Mesendoderm (in vitro differentiated cells): ENCODE data around the gene IQCE.

Source experiments
- DNase-seq: peaks from one replicate; pipeline ENCODE4 v3.0.0; 2013
- H2AK5ac ChIP-seq: 2 replicates; pipeline ENCODE4 v1.6.1; 2013; ENCODE audit warnings: low read length, inconsistent platforms
- H2BK120ac ChIP-seq: 2 replicates; pipeline ENCODE4 v1.6.1; 2013; ENCODE audit warnings: low read depth, mild to moderate bottlenecking, low read length, moderate library complexity, mixed read lengths
- H2BK15ac ChIP-seq: replicated peaks from 2 replicates; pipeline ENCODE4 v1.6.1; 2013; ENCODE audit warnings: low read depth, mild to moderate bottlenecking, moderate library complexity
- H2BK5ac ChIP-seq: 2 replicates; pipeline ENCODE4 v1.6.1; 2013; ENCODE audit warnings: low read length, inconsistent platforms
- H3K18ac ChIP-seq: 2 replicates; pipeline ENCODE4 v1.6.1; 2013; ENCODE audit warnings: mild to moderate bottlenecking, low read length, mixed read lengths
- H3K23ac ChIP-seq: one replicate; pipeline ENCODE4 v1.6.1; 2013; ENCODE audit warnings: low read length
- H3K27ac ChIP-seq: 2 replicates; pipeline ENCODE4 v1.5.1; 2013; ENCODE audit warnings: low read depth, mild to moderate bottlenecking, inconsistent platforms, low read length, moderate library complexity
- H3K27me3 ChIP-seq: 2 replicates; pipeline ENCODE4 v1.6.1; 2013; ENCODE audit warnings: low read length, control low read depth, mild to moderate bottlenecking, inconsistent platforms; ENCODE audit not compliant: insufficient read depth, poor library complexity
- H3K36me3 ChIP-seq: 2 replicates; pipeline ENCODE4 v1.6.1; 2013; ENCODE audit warnings: low read length, inconsistent platforms; ENCODE audit not compliant: control insufficient read depth, insufficient read depth
- H3K4ac ChIP-seq: one replicate; pipeline ENCODE4 v1.6.1; 2013; ENCODE audit warnings: low read depth, mild to moderate bottlenecking, low read length, moderate library complexity
- H3K4me1 ChIP-seq: 2 replicates; pipeline ENCODE4 v1.6.1; 2013; ENCODE audit warnings: low read depth, low read length, inconsistent platforms; ENCODE audit not compliant: control insufficient read depth
- H3K4me2 ChIP-seq: 2 replicates; pipeline ENCODE4 v1.6.1; 2013; ENCODE audit warnings: low read length
- H3K4me3 ChIP-seq: 2 replicates; pipeline ENCODE4 v1.5.1; 2013; ENCODE audit warnings: mild to moderate bottlenecking, low read length
- H3K56ac ChIP-seq: one replicate; pipeline ENCODE4 v1.6.1; 2013; ENCODE audit warnings: low read length
- H3K79me1 ChIP-seq: 2 replicates; pipeline ENCODE4 v1.6.1; 2013; ENCODE audit warnings: low read length, inconsistent platforms
- H3K79me2 ChIP-seq: 2 replicates; pipeline ENCODE4 v1.6.1; 2013; ENCODE audit warnings: mild to moderate bottlenecking, low read length; ENCODE audit not compliant: control insufficient read depth, insufficient read depth
- H3K9ac ChIP-seq: 2 replicates; pipeline ENCODE4 v1.6.1; 2013; ENCODE audit warnings: low read length, inconsistent platforms
- H4K5ac ChIP-seq: one replicate; pipeline ENCODE4 v1.6.1; 2013; ENCODE audit warnings: low read length
- H4K8ac ChIP-seq: one replicate; pipeline ENCODE4 v1.6.1; 2013; ENCODE audit warnings: low read depth, mild to moderate bottlenecking, control low read depth, low read length, moderate library complexity
- WGBS: extraction: QIAGEN DNeasy Blood & Tissue Kit; methylation state at CpG from one replicate; pipeline ENCODE4 v1.1.7; 2013; ENCODE audit warnings: low lambda C conversion rate, missing lambda C conversion rate; ENCODE audit not compliant: insufficient coverage; ENCODE audit errors: extremely low coverage; 5-methylcytosine and 5-hydroxymethylcytosine counted together

IQCE gene

GRCh38 chr7:2544541-2545188 is 14.1 kb upstream of the IQCE start:
- H4K8ac ChIP-seq, result no peak overlapping the region
- no peaks in the 10 kb centered on the region for H3K79me2 ChIP-seq
- no peak overlapping the region for H3K4me3 ChIP-seq
- no peak overlapping the region for H3K23ac ChIP-seq
- WGBS, result no CpG with 5 or more reads among the region's 23 CpGs
- H3K4ac ChIP-seq, result no peak overlapping the region
- H2BK5ac ChIP-seq, result no peak overlapping the region
- no peak overlapping the region for H3K56ac ChIP-seq
- no peak overlapping the region for H2AK5ac ChIP-seq
- no peak overlapping the region for H3K9ac ChIP-seq
- H3K18ac ChIP-seq, result no peak overlapping the region
- H3K79me1 ChIP-seq, result peaks cover 1% of the 10 kb centered on the region
- no peak overlapping the region for H3K4me2 ChIP-seq
- peaks cover 10% of the 10 kb centered on the region for H3K36me3 ChIP-seq
- no peak overlapping the region for H2BK120ac ChIP-seq
- H2BK15ac ChIP-seq, result no peak overlapping the region
- no peaks in the 10 kb centered on the region for H3K27me3 ChIP-seq
- no peak overlapping the region for H4K5ac ChIP-seq
- H3K27ac ChIP-seq, result no peak overlapping the region
- DNase-seq, result no peak
- H3K4me1 ChIP-seq, result no peaks in the 10 kb centered on the region

DNA sequence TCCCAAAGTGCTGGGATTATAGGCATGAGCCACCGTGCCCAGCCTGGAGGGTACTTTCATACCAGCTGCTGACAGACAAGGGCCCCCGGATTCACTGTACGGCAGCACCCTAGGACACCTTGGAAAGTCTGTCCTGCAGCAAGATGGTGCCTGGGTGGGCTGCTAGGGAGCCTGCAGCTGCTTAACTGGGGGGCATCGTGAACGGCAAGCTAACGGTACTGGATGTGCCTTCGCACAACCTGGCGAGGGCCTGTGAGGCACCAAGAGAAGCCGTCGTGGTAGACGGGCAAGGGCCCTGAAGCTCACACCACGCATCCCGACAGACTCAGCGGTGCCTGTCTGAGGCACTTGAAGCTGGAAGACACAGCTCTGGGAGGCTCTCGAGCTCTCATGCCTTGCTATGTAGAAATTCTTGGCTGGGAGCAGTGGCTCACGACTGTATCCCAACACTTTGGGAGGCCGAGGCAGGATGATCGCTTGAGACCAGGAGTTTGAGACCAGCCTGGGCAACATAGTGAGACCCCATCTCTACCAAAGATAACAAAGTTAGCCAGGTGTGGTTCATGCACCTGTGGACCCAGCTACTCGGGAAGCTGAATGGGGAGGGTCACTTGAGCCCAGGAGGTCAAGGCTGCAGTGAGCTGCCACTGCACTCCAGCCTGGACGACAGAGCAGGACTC is 12.9 kb upstream of the IQCE start:
- no peak overlapping the region for H2BK15ac ChIP-seq
- H2BK120ac ChIP-seq, result no peak overlapping the region
- no peak overlapping the region for H3K27ac ChIP-seq
- H3K56ac ChIP-seq, result no peak overlapping the region
- H3K23ac ChIP-seq, result no peak overlapping the region
- no peak overlapping the region for H3K4ac ChIP-seq
- no peak overlapping the region for H4K5ac ChIP-seq
- H2BK5ac ChIP-seq, result no peak overlapping the region
- H3K4me2 ChIP-seq, result no peak overlapping the region
- no peak overlapping the region for H3K18ac ChIP-seq
- H4K8ac ChIP-seq, result no peak overlapping the region
- H3K79me2 ChIP-seq, result no peaks in the 10 kb centered on the region
- H3K27me3 ChIP-seq, result no peaks in the 10 kb centered on the region
- H3K36me3 ChIP-seq, result peaks cover 10% of the 10 kb centered on the region
- DNase-seq, result no peak
- no peak overlapping the region for H3K9ac ChIP-seq
- H3K4me3 ChIP-seq, result no peak overlapping the region
- H3K79me1 ChIP-seq, result peaks cover 1% of the 10 kb centered on the region
- WGBS, result no CpG with 5 or more reads among the region's 20 CpGs
- no peaks in the 10 kb centered on the region for H3K4me1 ChIP-seq
- no peak overlapping the region for H2AK5ac ChIP-seq

- no peak overlapping the region for H3K18ac ChIP-seq
- no peaks in the 10 kb centered on the region for H3K4me1 ChIP-seq
- H2BK5ac ChIP-seq, result no peak overlapping the region
- peaks cover 10% of the 10 kb centered on the region for H3K36me3 ChIP-seq
- no CpG with 5 or more reads among the region's 31 CpGs for WGBS
- peaks cover 1% of the 10 kb centered on the region for H3K79me1 ChIP-seq
- no peak overlapping the region for H3K4me2 ChIP-seq
- no peak overlapping the region for H2AK5ac ChIP-seq
- H4K5ac ChIP-seq, result no peak overlapping the region
- no peak overlapping the region for H3K23ac ChIP-seq
- H3K56ac ChIP-seq, result no peak overlapping the region
- H3K4me3 ChIP-seq, result no peak overlapping the region
- no peak overlapping the region for H2BK120ac ChIP-seq
- no peak overlapping the region for H3K9ac ChIP-seq
- H4K8ac ChIP-seq, result no peak overlapping the region
- no peak overlapping the region for H2BK15ac ChIP-seq
- no peaks in the 10 kb centered on the region for H3K27me3 ChIP-seq
- no peak overlapping the region for H3K4ac ChIP-seq
- DNase-seq, result no peak
- H3K79me2 ChIP-seq, result no peaks in the 10 kb centered on the region
- no peak overlapping the region for H3K27ac ChIP-seq
These were observed 11.8 kb upstream of the IQCE start for GRCh38 chr7:2546776-2547586.

DNA sequence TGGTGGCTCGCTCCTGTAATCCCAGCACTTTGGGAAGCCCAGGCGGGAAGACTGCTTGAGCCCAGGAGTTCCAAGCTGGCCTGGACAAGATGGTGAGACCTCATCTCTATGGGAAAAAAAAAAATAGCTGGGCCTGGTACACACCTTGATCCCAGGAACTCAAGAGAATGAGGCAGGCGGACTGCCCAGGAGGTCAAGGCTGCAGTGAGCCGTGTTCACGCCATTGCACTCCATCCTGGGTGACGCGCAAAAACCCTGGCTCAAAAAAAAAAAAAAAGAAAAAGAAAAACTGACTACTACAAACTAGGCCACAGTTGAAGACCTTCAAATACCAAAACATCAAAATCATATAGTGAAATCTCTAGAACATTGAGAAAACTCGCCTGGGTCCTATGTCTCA is 7.4 kb upstream of the IQCE start:
- H3K18ac ChIP-seq, result no peak overlapping the region
- no peak overlapping the region for H2AK5ac ChIP-seq
- H3K4me3 ChIP-seq, result no peak overlapping the region
- H3K56ac ChIP-seq, result no peak overlapping the region
- H3K36me3 ChIP-seq, result peaks cover 8% of the 10 kb centered on the region
- WGBS, result no CpG with 5 or more reads among the region's 8 CpGs
- no peaks in the 10 kb centered on the region for H3K27me3 ChIP-seq
- no peak overlapping the region for H2BK5ac ChIP-seq
- H4K5ac ChIP-seq, result no peak overlapping the region
- no peak overlapping the region for H4K8ac ChIP-seq
- no peak overlapping the region for H3K27ac ChIP-seq
- H3K4me1 ChIP-seq, result no peaks in the 10 kb centered on the region
- no peak overlapping the region for H2BK15ac ChIP-seq
- H3K79me1 ChIP-seq, result peaks cover 11% of the 10 kb centered on the region
- H3K9ac ChIP-seq, result no peak overlapping the region
- no peak overlapping the region for H3K23ac ChIP-seq
- H3K4ac ChIP-seq, result no peak overlapping the region
- no peak overlapping the region for H2BK120ac ChIP-seq
- no peak overlapping the region for H3K4me2 ChIP-seq
- DNase-seq, result no peak
- H3K79me2 ChIP-seq, result peaks cover 11% of the 10 kb centered on the region

GRCh38 chr7:2553108-2553507 is 5.7 kb upstream of the IQCE start:
- no CpG with 5 or more reads among the region's 10 CpGs for WGBS

More at GRCh38 chr7:2553108-2553507, 5.7 kb upstream of the IQCE start:
- Histone ChIP-seq H3K23ac (no peak overlapping the region), H2BK120ac (no peak overlapping the region), H3K27ac (no peak overlapping the region), H2AK5ac (no peak overlapping the region), H3K4ac (no peak overlapping the region), H3K56ac (no peak overlapping the region), H3K9ac (no peak overlapping the region), H3K4me3 (no peak overlapping the region), H3K4me1 (no peaks in the 10 kb centered on the region), H3K79me1 (peaks cover 10% of the 10 kb centered on the region), H3K18ac (no peak overlapping the region), H3K27me3 (no peaks in the 10 kb centered on the region), H3K4me2 (no peak overlapping the region), H2BK15ac (no peak overlapping the region), H4K5ac (no peak overlapping the region), H2BK5ac (no peak overlapping the region), H4K8ac (no peak overlapping the region), H3K79me2 (peaks cover 11% of the 10 kb centered on the region), H3K36me3 (peaks cover 1% of the 10 kb centered on the region)
- DNase-seq, result no peak
